LHCN-M2 (cell line): ENCODE measurements around the gene ANKFN1. TPM values are rescaled to one million over a fixed set of nuclear protein-coding genes. Genes with fewer than 3 reads are reported as not detected.
"Not testable (repeated sequence)": the region's sequence is repeated elsewhere in the genome, so short reads cannot be mapped to it uniquely, and the experiment has no call there.

ENCODE experiments used
- DNase-seq: peaks from one replicate; pipeline ENCODE4 v3.0.0-alpha.2; 2012; ENCODE audit warnings: low read depth
- total RNA-seq: library from RNA; depleted of rRNA; stranded (reverse); fragments of >200 nt; gene quantifications from 2 replicates; pipeline ENCODE4 v1.2.3, GENCODE V29; 2014

ANKFN1 gene
- total RNA-seq, 1 experiment from 2014 or later, result not detected

- DNase-seq, result peak; percentile 22
Measured at GRCh38 chr17:56325313-56326000, 172.2 kb downstream of the ANKFN1 start.

GRCh38 chr17:56326001-56326359 lies 172.7 kb downstream of the ANKFN1 start:
- no peak for DNase-seq

GRCh38 chr17:56347639-56348038 lies 194.4 kb downstream of the ANKFN1 start:
- DNase-seq, result peak; percentile 98

- no peak for DNase-seq
Measured at GRCh38 chr17:56350592-56350991, 197.3 kb downstream of the ANKFN1 start.

GRCh38 chr17:56351675-56352074 lies 198.4 kb downstream of the ANKFN1 start:
- DNase-seq, result no peak

GRCh38 chr17:56358651-56359050 lies 205.4 kb downstream of the ANKFN1 start:
- peak; percentile 75 for DNase-seq

- DNase-seq, result no peak
Measured at GRCh38 chr17:56359518-56359917, 206.2 kb downstream of the ANKFN1 start.

- no peak for DNase-seq
Measured at GRCh38 chr17:56367366-56367765, 214.1 kb downstream of the ANKFN1 start.

- DNase-seq, result no peak
Measured at GRCh38 chr17:56373981-56374833, 220.9 kb downstream of the ANKFN1 start.

- no peak for DNase-seq
Measured at GRCh38 chr17:56389356-56389755, 236.1 kb downstream of the ANKFN1 start.

- no peak for DNase-seq
Measured at GRCh38 chr17:56392321-56392720, 239.0 kb downstream of the ANKFN1 start.

GRCh38 chr17:56393156-56393555 lies 239.9 kb downstream of the ANKFN1 start:
- DNase-seq, result no peak

- peak; percentile 5 for DNase-seq
Measured at GRCh38 chr17:56395787-56396186, 242.5 kb downstream of the ANKFN1 start.

- DNase-seq, result no peak
Measured at GRCh38 chr17:56407086-56407485, 253.8 kb downstream of the ANKFN1 start.

GRCh38 chr17:56412356-56412755 lies 259.1 kb downstream of the ANKFN1 start:
- DNase-seq, result not testable (repeated sequence)

GRCh38 chr17:56416682-56417351 lies 263.5 kb downstream of the ANKFN1 start:
- no peak for DNase-seq

GRCh38 chr17:56424005-56424404 lies 270.7 kb downstream of the ANKFN1 start:
- no peak for DNase-seq

- no peak for DNase-seq
Measured at GRCh38 chr17:56424543-56425044, 271.3 kb downstream of the ANKFN1 start.

- no peak for DNase-seq
Measured at GRCh38 chr17:56425483-56425882, 272.2 kb downstream of the ANKFN1 start.

- DNase-seq, result no peak
Measured at GRCh38 chr17:56426901-56427300, 273.6 kb downstream of the ANKFN1 start.

- DNase-seq, result peak; percentile 8
Measured at GRCh38 chr17:56431736-56432135, 278.5 kb downstream of the ANKFN1 start.

GRCh38 chr17:56432443-56432842 lies 279.2 kb downstream of the ANKFN1 start:
- no peak for DNase-seq
